HG03342 (cell line): ENCODE measurements around the gene ADAM33.

Experiments
- ATAC-seq: cut with Tn5 transposase; IDR thresholded peaks from one replicate; pipeline ENCODE4 v1.9.1; 2021; ENCODE audit warnings: mild to moderate bottlenecking, moderate library complexity; ENCODE audit not compliant: unreplicated experiment

ADAM33 gene

DNA sequence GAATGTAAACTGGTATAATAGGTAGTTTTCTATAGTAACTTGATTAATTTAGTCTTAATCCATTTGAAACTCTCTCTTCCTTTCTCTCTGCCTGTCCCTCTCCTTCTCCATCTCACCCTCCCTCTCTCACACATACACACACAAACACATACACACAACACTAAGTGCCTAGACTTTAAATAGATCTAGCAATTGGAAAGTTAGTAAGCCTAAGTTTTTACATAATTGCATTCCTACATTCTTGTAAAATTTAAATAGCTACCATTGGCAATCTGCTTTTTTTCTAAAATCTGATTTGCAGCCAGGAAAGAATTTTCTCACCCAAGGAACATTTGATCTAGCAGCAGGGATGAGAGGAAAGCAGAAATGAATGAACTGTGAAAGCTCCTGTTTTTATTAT, 34.3 kb downstream of the ADAM33 start:
- no peak for ATAC-seq

- ATAC-seq = no peak
These were observed 35.2 kb downstream of the ADAM33 start for GRCh38 chr20:3646651-3647050.

GRCh38 chr20:3646067-3646440, 35.8 kb downstream of the ADAM33 start:
- ATAC-seq = no peak

- ATAC-seq = no peak
These were observed 36.3 kb downstream of the ADAM33 start for GRCh38 chr20:3645309-3646066.

- no peak for ATAC-seq
These were observed 41.6 kb downstream of the ADAM33 start for GRCh38 chr20:3640259-3640658.

- ATAC-seq = no peak
These were observed 46.5 kb downstream of the ADAM33 start for GRCh38 chr20:3635346-3635745.

DNA sequence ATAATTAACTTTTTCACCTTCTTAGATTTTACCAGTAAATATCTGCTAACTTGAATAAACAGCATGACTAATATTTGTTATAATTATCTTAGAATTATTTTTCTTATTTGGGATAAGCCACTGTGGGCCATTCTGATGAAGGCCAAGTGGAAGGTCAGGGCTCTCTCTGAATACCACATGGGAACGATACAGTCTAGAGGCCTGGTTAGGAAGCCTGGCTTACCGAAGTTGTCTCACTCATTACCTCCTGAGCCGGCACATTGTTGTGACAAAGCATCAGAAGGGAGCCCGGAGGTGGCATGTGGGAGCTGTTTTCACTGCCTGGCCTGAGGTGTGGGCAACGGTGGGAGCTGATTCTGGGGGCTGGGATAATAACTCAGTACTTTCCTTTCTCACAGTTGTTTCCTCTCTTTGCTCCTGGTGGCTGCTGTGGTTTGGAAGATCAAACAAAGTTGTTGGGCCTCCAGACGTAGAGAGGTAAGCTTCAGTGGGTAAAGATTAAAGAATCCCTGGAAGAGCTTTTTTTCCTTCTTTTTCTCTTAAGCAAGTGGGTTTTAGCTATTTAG, 47.8 kb downstream of the ADAM33 start:
- no peak for ATAC-seq

GRCh38 chr20:3632311-3633004, 49.4 kb downstream of the ADAM33 start:
- no peak for ATAC-seq

DNA sequence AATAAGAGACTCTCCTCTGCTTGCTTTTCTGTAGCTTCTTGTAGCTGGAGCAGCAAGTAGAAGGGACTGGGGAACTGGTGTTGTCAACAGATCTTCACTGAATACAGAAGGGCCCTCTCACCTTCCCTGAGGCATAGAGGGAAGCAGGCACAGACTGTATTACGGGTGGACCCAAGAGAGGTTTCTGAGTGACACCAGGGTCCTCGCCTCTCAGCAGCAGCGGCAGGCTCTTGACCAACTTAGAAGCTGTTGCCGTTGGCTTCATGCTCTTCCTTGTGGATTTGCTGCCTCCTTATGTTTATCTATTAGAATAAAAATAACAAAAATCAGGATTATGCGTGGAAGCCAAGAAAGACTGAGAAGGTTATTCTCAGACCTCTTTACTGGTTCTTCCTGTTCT, 50.3 kb downstream of the ADAM33 start:
- ATAC-seq = no peak

- ATAC-seq = no peak
These were observed 51.4 kb downstream of the ADAM33 start for GRCh38 chr20:3630429-3630828.

GRCh38 chr20:3629893-3630292, 51.9 kb downstream of the ADAM33 start:
- ATAC-seq = no peak

DNA sequence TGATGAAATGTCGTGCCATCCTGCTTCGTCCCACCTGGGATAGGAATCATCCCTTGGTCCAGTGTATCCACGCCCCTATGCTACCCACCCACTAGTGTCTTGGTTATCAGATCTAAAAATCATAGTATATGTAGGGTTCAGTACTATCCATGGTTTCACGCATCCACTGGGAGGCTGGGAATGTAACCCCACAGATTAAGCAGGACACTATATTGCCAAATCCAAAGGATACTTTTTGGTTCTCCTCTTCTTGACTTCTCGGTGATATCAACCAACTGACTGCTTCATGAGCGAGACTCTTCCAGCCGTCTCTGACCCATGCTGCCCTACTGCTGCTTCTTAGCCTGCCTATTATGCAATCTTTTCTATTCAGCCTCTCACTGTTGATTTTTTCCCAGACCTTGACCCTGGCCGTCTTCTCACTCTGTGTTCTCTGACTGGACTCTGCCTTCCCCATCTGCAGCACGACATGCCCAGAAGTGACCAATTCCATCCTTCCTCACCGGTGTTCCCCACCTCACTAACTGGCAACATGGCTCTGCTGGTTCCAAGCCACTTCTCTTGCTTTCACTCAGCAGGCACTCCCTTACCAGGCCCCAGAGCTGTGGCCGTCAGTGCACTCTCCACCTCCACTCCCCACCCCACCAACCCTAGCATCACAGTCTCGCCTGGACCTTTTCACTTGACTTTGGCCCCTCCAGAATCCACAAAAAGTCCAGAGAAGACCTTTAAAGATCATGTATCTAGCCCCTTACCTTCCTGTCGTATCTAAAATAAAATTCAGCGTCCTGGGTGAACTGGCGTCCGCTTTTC, 53.1 kb downstream of the ADAM33 start:
- no peak for ATAC-seq

- no peak for ATAC-seq
These were observed 54.3 kb downstream of the ADAM33 start for GRCh38 chr20:3627476-3627875.

- ATAC-seq = no peak
These were observed 59.4 kb downstream of the ADAM33 start for GRCh38 chr20:3622406-3622805.

DNA sequence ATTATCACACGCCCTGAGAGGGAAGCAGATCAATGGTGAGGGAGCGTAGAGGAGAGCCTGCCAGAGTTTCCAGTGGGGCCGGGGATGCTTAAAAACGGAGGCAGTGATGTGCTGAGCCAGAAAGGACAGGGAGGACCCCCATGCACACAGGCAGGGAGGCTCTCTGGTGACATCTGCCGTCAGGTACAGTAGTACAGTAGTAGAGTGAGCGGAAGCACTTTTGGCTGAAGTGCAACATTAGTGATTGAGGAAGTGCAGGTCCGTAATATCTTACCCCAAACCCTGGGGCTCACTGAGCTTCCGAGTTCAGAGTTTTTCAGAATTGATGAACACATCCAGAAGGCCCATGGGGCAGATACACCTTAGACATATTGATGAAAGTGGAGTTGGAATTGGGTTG, 60.7 kb downstream of the ADAM33 start:
- no peak for ATAC-seq
